GM20000 (cell line): Measurements from ENCODE around the gene CENPB.

Experiments
- DNase-seq: peaks from one replicate; pipeline ENCODE4 v3.0.0; 2012; ENCODE audit warnings: low spot score
- CTCF ChIP-seq: IDR thresholded peaks from 2 replicates; pipeline ENCODE4 v1.5.1; 2012; ENCODE audit warnings: mild to moderate bottlenecking, control low read depth; ENCODE audit errors: extremely low read depth, missing control alignments

Gene CENPB

GRCh38 chr20:3804781-3805180, 18.2 kb upstream of the CENPB start:
- DNase-seq: no peak
- TF ChIP-seq CTCF: no peak

GRCh38 chr20:3804254-3804751, 17.8 kb upstream of the CENPB start:
- no peak for DNase-seq
- TF ChIP-seq CTCF: no peak

- no peak for DNase-seq
- TF ChIP-seq CTCF: no peak
Measured at GRCh38 chr20:3803854-3804253, 17.3 kb upstream of the CENPB start.

- TF ChIP-seq CTCF: no peak
- no peak for DNase-seq
Measured at GRCh38 chr20:3803289-3803688, 16.7 kb upstream of the CENPB start.

GRCh38 chr20:3802524-3803239, 16.1 kb upstream of the CENPB start:
- DNase-seq: no peak
- TF ChIP-seq CTCF: no peak

GRCh38 chr20:3801846-3802245, 15.3 kb upstream of the CENPB start:
- TF ChIP-seq CTCF: no peak
- DNase-seq: no peak

- no peak for DNase-seq
- no peak for TF ChIP-seq CTCF
Measured at GRCh38 chr20:3801299-3801698, 14.8 kb upstream of the CENPB start.
